ENCODE measurements around the gene GZMH.
"Not testable (repeated sequence)": the region's sequence is repeated elsewhere in the genome, so short reads cannot be mapped to it uniquely, and the experiment has no call there.

- TF ChIP-seq CTCF (IDR thresholded peaks at IDR 0.05); POLR2AphosphoS5 (IDR thresholded peaks at IDR 0.05; ENCODE audit: low read depth, low read length); SIN3A (IDR thresholded peaks at IDR 0.05; ENCODE audit: borderline replicate concordance, insufficient read depth, low read depth, low read length); REST (IDR thresholded peaks at IDR 0.05; ENCODE audit: insufficient read depth in 1 of 2, low read depth in 2 of 2, low read length in 1 of 2): not testable (repeated sequence)
These were observed 38.9 kb upstream of the GZMH start for GRCh38 chr14:24648361-24648760.

All from Panc1 (cell line).